GM20431 (cell line): Measurements from ENCODE around the gene TRIM72.
"Not testable (repeated sequence)": the region's sequence is repeated elsewhere in the genome, so short reads cannot be mapped to it uniquely, and the experiment has no call there.

ENCODE experiments used
- in situ Hi-C: fragments of 300-500 bp; cut with MseI, MboI; formaldehyde crosslinking; loops from one replicate; pipeline ENCODE4 v1.15.0; 2020; ENCODE audit warnings: low sequenced_read_pairs; ENCODE audit not compliant: unreplicated experiment

Gene TRIM72

GRCh38 chr16:31190061-31190460 lies 23.9 kb upstream of the TRIM72 start:
- in situ Hi-C loops: no loop called here

GRCh38 chr16:31190818-31191444 lies 23.0 kb upstream of the TRIM72 start:
- in situ Hi-C loops: no loop called here

DNA sequence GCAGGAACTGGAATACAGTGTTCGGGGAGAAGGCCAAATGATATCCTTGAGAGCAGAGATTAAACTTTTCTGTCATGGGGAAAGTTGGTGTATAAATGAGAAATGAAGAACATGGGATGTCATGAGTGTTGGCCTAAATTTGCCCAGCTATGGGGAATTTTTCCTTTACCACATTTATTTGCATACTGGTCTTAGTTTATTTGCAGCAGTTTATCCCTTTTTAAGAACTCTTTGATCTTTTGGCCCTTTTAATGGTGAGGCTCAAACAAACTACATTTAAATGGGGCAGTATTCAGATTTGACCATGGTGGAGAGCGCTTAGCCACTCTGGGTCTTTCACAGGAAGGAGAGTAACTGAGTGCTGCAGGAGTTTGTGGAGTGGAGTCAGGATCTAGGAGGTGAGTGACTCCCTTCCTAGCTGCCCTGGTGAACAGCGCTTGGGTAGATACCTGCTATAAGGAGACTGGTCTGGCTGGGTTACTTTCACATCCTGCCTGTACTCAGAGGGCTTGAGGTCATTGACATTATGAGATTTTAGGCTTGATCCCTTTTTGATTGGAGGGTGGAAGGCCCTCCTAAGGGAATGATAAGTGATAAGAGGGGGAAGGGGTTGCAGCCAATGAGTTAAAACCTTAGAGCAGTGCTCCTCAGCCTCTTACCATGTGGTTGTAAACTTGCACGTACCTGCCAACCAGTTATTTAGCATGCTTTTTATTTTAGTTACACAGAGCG lies 22.1 kb upstream of the TRIM72 start:
- in situ Hi-C loops: no loop called here

- in situ Hi-C loops: no loop called here
These were observed 20.9 kb upstream of the TRIM72 start for GRCh38 chr16:31192856-31193642.

- in situ Hi-C loops: no loop called here
These were observed 20.0 kb upstream of the TRIM72 start for GRCh38 chr16:31193874-31194273.

DNA sequence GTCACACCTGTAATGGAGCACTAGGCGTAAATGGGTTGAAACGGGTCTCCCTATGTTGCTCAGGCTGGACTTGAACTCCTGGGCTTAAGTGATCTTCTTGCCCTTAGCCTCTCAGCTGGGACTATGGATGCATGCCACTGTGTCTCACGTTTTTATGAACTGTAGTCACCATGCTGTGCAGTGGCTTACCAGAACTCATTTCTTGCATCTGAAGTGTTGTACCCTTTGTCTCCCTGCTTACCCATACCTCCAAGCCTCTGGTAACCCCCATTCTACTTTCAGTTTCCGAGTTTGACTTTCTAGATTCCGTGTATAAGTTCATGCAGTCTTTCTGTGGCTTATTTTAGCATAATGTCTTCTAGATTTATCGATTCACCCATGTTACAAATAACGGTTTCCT lies 19.0 kb upstream of the TRIM72 start:
- in situ Hi-C loops: no loop called here

GRCh38 chr16:31195861-31196260 lies 18.1 kb upstream of the TRIM72 start:
- in situ Hi-C loops: not testable (repeated sequence)

- in situ Hi-C loops: no loop called here
These were observed 17.4 kb upstream of the TRIM72 start for GRCh38 chr16:31196324-31197088.

- in situ Hi-C loops: no loop called here
These were observed 15.6 kb upstream of the TRIM72 start for GRCh38 chr16:31198207-31198882.

DNA sequence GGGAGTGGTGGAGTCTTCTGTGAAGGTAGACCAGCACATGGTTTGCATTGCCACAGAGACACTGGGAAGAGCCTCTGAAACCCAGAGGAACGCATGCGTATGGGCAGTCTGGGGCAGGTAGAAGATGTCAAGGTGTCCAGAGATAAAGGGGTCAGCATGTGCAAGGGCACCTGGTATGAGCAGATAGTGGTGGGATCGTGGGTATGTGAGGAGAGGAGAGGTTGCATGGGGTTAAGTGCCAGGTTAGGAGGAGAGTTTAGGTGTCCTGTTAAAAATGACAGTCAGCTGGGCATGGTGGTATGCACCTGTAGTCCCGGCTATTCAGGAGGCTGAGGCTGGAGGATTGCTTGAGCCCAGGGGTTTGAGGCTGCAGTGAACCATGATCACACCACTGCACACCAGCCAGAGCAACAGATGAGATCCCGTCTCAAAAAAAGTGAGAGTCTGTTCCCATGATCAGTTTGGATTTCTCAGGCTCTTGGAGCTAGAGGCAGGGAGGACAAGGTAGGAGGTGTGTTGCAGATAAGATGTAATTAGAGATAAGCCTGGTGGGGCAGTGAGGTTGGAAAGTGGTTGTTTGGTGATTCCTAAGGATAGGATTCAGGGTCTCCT lies 14.4 kb upstream of the TRIM72 start:
- in situ Hi-C loops: no loop called here

GRCh38 chr16:31200111-31200510 lies 13.8 kb upstream of the TRIM72 start:
- in situ Hi-C loops: not testable (repeated sequence)

GRCh38 chr16:31200821-31201568 lies 12.9 kb upstream of the TRIM72 start:
- in situ Hi-C loops: no loop called here

DNA sequence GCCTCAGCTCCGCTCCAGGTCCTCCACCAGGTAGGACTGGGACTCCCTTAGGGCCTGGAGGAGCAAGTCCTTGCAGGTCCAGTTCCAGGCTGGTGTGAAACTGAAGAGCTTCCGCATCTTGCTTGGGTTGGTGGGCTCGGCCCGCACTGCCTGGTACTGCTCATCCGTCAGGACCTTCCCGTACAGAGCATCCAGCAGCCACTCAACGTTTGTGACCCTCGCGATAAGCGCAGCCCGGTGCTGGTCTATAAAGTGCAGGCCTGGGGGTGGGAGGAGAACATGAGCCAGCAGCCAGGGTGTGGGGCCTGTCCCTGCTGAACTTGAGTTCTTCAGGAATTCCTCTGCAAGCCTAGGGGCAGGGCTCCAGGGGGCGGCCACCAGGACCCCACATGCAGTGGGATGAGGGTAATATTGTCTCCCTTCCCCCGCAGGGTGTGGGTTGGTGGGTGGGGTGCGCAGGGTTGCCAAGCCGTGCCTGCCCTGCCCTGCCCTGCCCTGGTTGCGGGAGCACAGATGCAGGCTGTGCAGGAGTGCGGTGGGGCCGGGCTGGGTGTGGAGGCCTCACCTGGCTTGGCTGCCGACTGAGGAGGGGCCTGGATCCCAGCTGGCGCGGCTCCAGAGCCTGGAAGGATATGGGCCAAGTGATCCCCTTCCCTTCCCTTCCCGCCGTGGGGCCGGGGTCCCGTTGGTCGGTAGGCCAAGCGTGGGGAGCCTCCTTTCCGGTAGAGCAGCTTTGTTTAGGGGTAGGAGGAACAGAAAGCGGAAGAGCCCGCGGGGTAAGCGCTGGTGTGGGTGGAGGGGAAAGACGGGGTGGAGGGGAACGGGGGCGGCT lies 12.1 kb upstream of the TRIM72 start:
- in situ Hi-C loops: no loop called here

- in situ Hi-C loops: no loop called here
These were observed 11.2 kb upstream of the TRIM72 start, which contains the start of gene PYCARD for GRCh38 chr16:31202414-31203375. Gene PYCARD, minus strand, starts transcription at chr16:31202760. Its CDS starts 70 bp downstream, at chr16:31202690.

DNA sequence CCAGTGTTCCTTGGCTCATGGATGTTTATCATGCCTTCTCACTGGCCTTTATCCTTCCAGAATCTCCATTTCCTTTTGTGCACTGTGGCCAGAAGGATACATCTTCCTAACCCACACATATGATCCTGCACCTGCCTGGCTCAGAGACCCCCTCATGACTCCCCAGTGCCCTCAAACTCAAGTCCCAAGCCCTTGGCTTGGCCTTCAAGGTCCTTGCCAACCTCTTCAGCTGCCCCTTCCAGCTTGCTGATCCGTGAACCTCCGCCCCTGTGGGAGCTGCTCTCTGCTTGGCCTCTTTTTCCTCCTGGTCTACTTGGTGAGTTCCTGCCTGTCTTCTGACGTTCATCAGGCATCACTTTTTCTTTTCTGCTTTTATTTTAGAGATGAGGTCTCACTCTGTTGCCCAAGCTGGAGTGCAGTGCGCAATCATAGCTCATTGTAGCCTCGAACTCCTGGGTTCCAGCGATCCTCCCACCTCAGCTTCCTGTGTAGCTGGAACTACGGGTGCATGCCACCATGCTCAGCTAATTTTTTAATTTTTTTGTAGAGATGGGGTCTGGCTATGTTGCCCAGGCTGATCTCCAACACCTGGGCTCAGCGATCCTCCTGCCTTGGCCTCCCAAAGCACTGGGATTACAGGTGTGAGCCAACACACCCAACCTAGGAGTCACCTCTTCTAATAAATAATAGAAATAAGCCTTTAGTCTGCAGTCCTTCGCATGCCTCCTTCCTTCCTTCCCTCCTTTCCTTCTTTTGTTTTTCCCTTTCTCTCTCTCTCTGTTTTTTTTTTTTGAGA lies 8.8 kb upstream of the TRIM72 start:
- in situ Hi-C loops: no loop called here

DNA sequence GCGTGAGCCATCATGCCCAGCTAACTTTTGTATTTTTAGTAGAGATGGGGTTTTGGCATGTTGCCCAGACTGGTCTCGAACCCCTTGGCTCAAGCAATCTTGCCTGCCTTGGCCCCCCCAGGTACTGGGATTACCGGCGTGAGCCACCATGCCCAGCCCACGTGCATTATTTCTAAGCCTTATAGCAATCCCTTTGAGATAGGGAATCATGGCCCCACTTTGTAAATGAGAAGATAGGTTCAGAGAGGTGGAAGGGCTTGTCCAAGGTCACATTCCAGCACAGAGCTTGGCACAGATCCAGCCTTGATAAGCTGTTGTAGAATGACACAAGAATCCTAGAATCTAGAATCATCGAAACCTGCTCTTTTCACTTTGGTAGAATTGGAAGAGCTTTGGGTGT lies 7.1 kb upstream of the TRIM72 start:
- in situ Hi-C loops: no loop called here
